HG03135 (cell line): ENCODE measurements around the gene ITGA2.

Experiments used
- ATAC-seq: cut with Tn5 transposase; IDR thresholded peaks from one replicate; pipeline ENCODE4 v1.9.1; 2021; ENCODE audit warnings: mild to moderate bottlenecking, moderate library complexity; ENCODE audit not compliant: unreplicated experiment

Gene ITGA2

DNA sequence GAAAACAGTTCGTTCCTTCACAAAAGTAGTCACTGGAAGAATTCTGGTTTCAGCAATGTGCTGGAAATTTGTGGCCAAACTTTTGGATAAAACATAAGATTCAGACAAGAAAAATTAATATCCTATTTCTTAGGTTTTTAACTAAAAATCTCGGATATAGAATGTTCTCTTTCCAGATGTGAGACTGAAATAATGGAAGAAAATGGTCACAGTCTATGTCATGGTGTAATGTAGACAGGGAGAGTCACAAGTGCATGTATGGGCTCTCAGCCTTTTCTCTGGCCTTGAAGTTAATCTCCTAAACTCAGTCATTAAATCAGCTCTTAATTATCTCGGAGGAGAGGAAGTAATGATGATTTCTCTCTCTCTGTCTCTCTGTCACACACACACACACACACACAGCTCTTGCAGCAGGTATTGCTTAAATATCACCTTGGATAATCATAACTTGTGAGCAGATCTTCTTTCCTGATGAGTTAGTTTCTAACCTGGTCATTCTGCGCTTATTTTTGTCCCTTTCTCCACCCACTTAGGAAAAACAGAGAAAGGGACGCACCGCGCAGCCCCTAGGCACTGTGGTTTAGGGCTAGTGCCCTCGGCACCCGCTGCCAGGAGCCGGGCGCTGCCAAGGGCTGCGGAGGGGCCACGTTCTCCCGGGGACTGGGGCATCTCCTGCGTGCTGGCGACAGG, 672 bp upstream of the ITGA2 start:
- ATAC-seq = no peak

DNA sequence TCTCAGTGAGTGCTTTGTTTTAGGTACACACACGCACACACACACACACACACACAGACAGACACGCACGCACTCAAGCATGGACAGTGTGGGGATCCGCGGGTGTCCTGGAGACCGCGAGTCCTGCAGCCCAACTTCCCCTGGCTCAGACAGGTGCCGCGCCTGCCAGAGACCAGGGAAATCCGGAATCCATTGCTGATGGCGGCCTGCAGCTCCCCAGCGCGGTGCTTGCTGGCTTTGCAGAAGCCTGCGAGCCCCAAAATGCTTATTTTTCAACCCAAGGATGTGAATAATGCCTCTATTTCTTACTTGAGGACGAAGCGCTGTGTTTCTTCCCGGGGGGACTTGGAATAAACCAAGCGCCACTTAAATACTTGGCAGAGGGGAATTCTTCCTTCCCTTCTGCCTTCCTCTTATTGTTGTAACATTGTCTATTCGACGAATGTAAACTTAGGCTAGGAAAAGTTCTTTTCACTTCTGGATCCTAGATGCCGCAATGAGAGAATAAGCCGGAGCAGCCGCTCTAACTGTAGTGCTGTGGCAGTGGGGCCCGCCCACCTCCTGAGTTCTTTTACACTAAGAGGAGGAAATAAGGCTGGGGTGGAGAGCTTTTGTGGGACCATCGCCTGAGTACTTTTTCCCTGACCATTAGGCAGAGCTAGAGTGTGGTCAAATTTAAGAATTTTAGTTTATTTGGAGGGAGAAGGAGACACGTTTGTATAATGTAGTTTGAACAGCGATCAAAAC, 802 bp downstream of the ITGA2 start:
- peak; percentile 24 for ATAC-seq

DNA sequence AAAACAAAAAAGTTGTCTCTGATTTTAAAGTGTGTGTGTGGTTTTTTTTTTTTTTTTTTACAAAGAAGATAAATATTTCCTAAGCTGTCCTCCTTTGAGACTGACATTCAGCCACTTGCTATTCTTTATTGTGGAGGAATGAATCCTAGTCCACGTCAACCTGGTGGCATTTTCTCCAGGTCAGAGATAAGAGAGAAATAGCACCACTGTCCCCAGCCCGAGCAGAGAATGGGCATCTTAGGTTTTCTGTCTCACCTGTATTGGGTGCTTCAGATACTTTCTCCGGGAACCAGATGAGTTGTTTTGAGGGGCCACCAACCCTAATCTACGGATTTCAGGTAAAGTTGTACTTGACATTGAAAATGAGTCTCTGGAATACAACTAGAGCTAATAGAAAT, 1.4 kb downstream of the ITGA2 start:
- ATAC-seq = no peak

DNA sequence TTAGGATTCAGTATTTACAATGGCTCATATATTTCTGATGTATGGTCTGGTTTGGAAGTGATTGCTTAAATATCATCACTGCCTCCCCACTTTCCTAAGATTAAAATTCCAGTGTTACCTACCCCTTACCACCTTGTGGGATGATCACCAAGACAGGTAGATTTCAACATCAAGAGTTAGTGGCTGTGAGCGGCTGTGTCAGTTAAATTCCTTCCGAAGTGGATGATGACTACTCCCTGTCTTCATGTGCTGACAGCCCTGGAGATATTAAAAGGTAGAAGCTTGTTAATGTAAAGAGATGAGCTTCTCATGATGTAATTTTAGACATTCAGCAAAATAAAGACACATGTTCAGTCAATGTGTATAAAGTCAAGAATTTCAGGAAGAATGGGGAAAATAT, 4.2 kb downstream of the ITGA2 start:
- no peak for ATAC-seq

DNA sequence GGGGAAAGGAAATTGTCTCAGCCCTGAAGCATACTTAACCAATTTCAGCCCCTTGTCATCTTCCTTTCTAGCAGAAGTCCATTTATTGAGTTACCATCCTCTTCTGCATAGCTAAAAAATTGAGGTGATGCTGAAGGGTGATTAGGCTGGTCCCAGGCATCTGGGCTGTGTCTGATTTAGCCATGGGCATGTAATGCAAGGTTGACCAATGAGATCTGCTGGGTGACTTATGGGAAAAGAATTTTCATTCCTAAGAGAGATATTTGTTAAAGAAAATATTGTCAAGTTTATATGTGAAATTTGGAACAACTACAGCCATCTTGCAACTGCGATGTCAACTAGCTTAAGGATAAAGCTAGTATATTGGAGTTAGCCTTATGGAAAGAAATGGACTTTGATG, 5.1 kb downstream of the ITGA2 start:
- no peak for ATAC-seq

DNA sequence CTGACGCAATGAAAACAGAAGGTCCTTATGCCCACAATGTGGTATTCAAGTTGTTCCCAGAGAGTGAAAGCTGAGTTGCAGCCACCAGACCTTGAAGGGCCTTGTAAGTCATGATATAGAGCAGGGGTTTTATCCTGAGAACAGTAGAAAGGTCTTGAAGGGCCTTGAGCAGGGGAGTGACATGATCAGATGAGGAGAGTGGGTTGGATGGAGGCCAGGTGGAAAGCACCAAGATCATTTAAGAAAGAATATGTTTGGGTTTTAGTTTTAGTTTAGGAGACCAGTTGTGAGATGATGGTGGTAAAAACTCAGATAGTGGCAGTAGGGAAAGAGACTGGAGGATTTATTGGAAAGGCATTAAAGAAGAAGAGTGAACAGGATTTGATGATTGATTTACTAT, 5.9 kb downstream of the ITGA2 start:
- no peak for ATAC-seq

DNA sequence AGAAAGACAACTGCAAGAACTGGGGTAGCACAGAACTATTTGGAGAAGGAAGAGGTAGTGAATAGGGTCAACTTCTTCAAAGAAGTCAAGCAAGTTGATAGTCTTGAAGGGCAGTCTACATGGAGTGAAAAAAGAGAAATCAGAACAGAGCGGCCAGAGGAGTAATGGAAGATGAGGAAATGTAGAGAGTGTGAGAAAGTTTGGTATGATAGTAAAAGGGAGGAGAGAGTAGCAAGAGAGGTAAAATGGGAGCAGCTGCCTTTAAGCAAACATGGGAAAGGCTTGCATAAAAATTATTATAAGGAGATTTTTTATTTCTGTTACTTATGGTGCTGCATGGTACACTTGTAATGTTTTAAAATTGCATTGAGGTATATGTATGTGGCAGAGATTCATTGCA, 6.8 kb downstream of the ITGA2 start:
- no peak for ATAC-seq

DNA sequence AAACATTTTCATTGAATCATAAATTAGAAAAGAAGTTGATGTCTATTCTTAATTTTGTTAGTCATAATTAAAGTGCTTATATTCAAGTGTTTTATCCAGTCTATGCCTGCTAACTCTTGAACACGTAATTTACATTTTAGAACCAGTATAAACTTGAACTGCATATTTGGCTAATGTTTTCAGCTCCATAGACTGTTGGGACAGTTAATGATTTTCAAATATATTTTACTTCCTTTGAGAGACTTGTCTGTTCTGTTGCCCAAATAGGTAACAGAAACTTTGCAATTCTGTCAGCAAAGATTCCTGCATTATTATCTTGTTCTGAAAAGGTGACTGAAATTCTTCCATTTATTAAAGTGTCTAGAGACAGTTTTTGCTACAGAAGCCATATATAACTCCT, 7.8 kb downstream of the ITGA2 start:
- ATAC-seq = no peak

DNA sequence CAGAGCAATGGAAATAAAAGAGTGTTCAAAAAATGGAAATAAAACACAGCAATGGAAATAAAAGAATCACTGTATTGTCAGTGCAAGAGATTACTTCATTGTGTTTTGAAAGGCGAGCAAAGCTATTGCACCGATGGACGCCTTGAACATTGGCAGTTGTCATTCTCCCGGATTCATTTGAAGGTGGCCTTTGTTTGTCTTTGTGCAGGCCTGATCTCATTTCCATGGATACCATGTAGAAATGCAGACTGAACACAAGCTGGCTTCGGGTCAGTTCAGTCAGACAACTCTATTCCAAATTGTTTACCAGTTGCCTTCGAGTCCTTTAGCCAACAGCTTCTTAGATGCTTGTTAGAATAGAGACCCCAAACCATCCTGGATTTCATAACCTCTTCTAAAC, 8.3 kb downstream of the ITGA2 start:
- ATAC-seq = no peak

DNA sequence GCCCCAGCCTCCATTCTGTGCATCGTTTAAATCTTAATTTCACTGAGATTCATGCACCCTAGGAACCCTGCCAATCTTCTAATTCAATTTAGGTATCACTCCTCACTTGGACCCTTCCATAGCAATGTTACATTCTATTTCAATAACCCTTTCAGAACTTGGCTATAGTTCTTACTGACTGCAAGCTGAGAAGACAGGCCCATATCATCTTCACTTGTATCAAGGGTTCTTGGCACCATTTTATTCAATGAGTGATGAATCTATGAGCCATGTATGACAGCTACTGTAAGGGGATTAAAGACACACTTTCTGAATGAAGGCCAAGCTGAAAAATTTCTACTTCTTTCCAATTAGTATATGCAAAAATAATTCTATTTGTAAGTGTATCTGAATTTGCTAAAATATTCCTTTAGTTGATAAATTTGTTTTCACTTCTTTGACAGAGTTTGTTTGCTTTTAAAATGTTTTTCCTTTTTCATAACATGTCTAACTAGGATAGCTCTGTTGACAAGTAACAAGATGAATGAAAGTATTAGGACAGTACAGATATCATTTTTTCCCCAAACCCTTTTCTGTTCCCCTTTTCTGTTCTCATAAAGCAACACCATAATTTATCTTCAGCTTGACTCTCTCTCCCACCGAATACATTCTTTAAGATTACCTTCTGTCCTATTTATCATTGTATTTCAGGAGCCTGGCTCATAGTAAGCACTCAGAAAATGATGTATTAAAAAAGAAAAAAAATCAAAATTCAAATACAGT, 9.6 kb downstream of the ITGA2 start:
- ATAC-seq = no peak

DNA sequence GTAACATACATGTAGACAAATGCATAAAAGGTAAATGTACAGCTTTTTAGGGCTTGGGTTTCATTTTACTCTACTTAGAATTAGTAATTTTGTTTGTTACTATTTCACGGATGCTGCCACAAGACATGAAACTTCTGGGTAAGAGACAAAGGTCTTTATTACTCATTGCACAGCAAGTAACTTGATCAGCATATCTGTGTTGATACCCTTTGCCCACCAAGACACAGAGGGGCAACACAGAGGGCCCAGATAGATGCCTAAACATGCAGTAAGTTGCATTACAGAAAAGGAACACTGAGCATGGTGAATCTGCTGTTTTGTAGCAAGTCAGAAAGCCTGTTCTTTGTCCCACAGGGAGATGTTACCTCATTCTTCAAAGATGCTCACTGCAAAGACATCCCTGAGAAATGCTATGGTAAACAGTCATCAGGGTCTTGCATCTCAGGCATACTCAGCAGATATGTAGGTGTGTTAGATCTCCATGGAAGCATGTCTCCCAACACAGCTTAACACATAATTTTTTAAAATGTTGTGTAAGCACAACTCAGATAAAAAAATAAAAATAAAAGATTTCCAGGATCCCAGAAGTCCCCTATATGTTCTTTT, 10.3 kb downstream of the ITGA2 start:
- ATAC-seq = no peak

DNA sequence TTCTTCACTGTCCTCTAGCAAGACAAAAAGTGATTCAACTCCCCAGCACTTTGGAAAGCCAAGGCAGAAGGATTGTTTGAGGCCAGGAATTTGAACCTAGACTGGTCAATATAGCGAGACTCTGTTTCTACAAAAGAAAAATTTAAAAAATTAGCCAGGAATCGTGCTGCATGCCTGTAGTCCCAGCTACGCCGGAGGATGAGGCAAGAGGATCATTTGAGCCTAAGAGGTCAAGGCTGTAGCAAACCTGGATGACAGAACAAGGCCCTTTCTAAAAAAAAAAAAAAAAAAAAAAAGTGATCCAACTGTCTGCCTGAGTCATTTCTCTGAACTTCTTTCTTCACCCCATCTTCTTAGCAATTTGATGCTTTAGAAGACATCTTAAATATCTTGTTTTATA, 12.4 kb downstream of the ITGA2 start:
- no peak for ATAC-seq

DNA sequence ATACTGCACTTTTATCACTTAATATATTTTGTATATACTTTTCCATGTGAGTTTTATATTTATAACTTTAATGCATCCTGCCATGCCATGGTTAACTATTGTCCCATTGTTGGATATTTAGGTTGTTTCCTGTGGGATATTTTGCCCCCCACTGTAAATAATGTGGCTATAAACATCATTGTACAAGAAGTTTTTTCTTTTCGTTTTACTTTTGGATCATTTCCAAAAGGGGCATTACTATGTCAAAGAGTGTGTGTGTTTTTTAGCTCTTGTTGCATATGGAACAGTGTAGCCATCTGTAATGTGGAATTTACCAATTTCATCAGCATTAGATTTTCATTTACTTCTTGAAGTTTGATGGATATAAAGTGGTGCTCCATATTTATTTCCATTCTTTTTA, 13.3 kb downstream of the ITGA2 start:
- no peak for ATAC-seq

DNA sequence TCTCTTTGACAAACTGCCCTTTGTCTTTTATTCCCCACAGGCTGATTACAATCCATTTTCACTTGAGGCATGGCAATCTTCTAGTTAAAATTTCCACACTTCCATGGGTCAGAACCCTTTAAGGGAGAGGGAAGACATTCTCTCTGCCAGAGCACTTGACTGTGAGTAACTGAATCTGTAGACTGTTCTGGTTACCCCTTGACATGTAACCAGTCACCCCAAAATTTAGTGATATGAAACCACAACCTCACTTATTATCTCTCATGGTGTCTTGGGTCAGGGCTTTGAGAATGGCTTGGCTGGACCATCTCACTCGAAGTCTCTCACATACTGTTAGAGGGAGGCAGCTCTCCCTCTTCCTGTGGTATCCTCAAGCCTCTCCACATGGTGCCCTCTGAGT, 14.0 kb downstream of the ITGA2 start:
- ATAC-seq = no peak

DNA sequence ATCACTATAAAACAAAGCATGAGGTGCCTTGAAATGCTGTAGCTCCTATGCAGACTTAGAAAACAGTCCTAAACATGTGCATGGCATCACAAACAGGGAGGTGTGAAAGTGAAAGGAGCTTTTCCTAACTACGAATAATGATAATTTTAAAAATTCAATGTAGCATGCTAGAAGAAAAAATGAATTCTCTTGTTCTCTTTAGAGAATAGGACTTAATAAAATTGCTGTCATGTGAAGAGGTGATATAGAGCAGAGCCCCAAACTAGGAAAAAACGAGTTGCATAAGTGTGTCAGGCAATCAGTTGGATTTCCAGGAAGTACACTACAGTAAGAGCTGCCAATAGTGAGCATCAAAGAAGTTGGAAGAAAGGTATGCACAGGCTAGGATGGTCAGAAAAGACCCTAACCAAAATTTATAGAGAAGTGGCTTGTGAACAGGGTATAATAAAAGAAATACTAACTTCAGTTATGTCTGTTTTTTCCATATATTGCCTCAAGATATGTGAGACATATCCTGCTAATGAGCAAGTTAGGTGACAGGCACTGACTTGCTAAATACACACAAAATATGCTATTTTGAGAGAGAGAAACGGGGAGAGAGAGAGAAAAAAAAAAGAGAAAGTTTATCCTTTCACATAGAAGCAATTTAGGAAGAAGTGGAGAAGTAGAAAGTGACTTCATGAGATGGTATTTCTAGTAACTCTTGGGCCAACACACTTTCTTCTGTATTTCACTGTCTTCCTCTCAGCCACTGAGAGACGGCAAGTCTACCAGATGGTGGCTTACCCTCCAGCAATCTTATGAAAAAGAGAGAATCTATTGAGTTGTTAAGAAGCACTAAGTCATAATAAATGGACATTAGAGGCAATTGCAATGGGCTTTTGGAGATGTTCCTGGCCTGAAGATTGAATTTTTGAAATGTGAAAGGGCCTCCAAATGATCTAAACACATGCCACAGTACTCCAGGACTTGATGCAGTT, 18.0 kb downstream of the ITGA2 start:
- no peak for ATAC-seq

DNA sequence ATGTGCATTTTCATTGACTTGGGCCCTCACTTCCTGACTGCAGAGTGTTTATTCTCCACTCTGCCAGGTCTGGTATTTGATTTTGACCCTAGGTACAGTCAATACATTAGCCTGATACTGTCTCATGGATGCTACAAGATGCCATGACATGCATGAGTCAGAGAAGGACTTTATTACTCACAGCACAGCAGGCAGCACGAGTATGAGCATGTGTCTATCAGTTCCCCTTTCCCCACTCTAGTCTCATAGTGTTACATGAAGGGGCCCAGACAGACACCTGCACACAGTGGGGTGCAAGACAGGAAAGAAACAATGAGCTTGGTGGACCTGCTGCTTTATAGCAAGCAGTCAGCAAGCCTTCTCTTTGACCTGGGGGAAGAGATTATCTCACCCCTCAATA, 19.6 kb downstream of the ITGA2 start:
- ATAC-seq = peak; percentile 92

DNA sequence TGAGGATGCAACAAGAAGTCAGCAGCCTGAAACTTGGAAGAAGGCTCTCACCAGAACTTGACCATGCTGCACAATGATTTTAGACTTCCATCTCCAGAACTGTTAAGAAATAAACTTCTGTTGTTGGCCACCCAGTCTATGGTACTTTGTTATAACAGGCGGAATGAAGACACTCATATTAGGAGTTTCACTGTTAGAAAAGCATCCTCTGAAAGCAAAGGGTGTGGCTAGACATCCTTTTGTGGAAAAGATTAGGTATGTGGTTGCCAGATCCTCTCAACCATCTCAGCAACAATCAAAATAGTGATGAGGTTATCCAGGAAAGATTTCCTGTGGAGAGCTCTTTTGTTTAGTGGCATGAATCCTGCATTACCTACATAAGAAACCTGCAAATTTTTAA, 20.7 kb downstream of the ITGA2 start:
- no peak for ATAC-seq

DNA sequence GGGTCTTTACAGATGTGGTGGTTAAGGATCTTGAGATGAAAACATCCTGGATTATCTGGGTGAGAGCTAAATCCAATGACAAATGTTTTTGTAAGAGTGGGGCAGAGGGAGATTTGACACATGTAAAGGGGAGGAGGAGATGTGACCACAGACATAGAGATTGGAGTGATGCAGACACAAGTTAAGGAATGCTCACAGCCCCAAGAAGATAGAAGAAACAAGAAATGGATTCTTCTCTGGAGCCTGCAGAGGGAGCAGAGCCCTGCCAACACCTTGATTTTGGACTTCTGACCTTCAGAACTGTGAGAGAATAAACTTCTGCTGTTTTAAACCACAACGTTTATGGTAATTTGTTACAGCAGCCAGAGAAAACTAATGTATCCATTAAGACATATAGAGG, 21.7 kb downstream of the ITGA2 start:
- no peak for ATAC-seq

DNA sequence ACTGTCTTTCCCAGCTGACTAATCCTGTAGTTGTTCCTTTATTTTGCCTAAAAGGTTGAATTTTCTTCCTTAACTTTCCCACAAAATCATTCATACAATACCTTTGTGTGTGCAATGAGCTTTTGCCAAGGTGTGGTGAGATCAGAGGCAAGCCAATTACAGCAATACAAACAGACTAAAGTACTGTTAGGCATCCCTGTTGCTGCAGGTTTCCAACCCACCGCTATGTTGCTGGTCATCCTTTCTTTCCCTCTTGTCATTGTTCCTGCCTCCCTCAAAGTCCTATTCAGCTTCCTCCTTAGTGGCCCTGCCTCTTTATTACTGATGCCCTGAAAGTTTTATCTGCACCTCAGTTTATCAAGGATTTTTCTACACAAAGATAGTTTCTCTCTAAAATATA, 22.1 kb downstream of the ITGA2 start:
- ATAC-seq = no peak

DNA sequence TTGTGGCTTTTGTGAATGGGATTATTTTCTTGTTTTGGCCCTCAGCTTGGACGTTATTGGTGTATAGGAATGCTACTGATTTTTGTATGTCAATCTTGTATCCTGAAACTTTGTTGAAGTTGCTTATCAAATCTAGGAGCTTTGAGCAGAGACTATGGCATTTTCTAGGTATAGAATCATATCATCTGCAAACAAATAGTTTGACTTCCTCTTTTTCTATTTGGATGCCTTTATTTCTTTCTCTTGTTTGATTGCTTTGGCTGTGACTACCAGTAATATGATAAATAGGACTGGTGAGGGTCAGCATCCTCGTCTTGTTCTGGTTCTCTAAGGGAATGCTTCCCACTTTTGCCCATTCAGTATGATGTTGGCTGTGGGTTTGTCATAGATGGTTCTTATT, 24.7 kb downstream of the ITGA2 start:
- ATAC-seq = no peak

DNA sequence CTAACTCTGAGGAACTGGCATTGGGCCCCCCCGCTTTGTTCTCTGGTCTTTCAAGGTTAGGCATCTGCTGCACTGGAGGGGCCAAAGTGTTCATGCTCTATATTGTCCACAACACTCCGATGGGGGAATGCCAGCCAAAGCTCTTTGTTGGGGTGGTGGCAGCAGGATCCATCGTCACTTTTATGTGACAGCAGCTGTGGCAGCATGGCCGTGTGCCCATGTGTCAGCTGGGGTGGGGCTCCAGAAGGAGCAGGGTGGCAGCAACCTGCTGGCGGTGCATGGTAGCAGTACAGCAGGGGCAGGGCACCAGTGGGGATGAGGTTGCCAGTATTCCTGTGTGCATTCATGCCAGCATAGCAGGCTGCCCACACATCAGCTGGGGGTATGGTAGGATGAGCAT, 28.2 kb downstream of the ITGA2 start:
- ATAC-seq = no peak
